HG03139 (cell line): ENCODE results near the gene POLR2C.

Experiments
- ATAC-seq: cut with Tn5 transposase; IDR thresholded peaks from one replicate; pipeline ENCODE4 v1.9.1; 2021; ENCODE audit not compliant: unreplicated experiment

The POLR2C gene

GRCh38 chr16:57517397-57518367 lies 55.2 kb downstream of the POLR2C start:
- ATAC-seq = no peak

GRCh38 chr16:57518520-57518919 lies 56.0 kb downstream of the POLR2C start:
- ATAC-seq = no peak

GRCh38 chr16:57518922-57519321 lies 56.4 kb downstream of the POLR2C start:
- no peak for ATAC-seq

GRCh38 chr16:57519796-57520360 lies 57.4 kb downstream of the POLR2C start:
- ATAC-seq = no peak
